HepG2 (cell line): ENCODE data around the gene TRMT6. TPM values are rescaled to one million over a fixed set of nuclear protein-coding genes. Genes with fewer than 3 reads are reported as not detected.

Experiments
- ARNTL ChIP-seq: sonication (generic); formaldehyde crosslinking; IDR thresholded peaks from 2 replicates; pipeline ENCODE4 v1.4.0; 2020; ENCODE audit warnings: mild to moderate bottlenecking, missing genetic modification reagents
- BRCA1 ChIP-seq: sonication (generic); formaldehyde crosslinking; IDR thresholded peaks from 2 replicates; pipeline ENCODE4 v1.4.0; 2020; ENCODE audit warnings: missing genetic modification reagents
- CAMTA2 ChIP-seq: sonication (generic); formaldehyde crosslinking; IDR thresholded peaks from 2 replicates; pipeline ENCODE4 v1.4.0; 2020; ENCODE audit warnings: mild to moderate bottlenecking, missing genetic modification reagents, borderline replicate concordance
- HNRNPH1 ChIP-seq: fragments of 200-400 bp; formaldehyde crosslinking; optimal IDR thresholded peaks from 2 replicates; pipeline ENCODE3; 2017; ENCODE audit warnings: mild to moderate bottlenecking, low read depth, low read length
- HNRNPK ChIP-seq: fragments of 200-400 bp; formaldehyde crosslinking; IDR thresholded peaks from 2 replicates; pipeline ENCODE4 v1.6.1; 2018; ENCODE audit warnings: low read length, low read depth, moderate library complexity, mild to moderate bottlenecking; ENCODE audit not compliant: poor library complexity, severe bottlenecking
- HNRNPLL ChIP-seq: fragments of 200-400 bp; formaldehyde crosslinking; IDR thresholded peaks from 2 replicates; pipeline ENCODE4 v1.6.1; 2017; ENCODE audit warnings: mild to moderate bottlenecking, low read depth, low read length; ENCODE audit not compliant: poor library complexity, severe bottlenecking
- KMT2B ChIP-seq: IDR thresholded peaks from 2 replicates; pipeline ENCODE4 v1.6.1; 2016; ENCODE audit warnings: missing genetic modification reagents, missing compliant biosample characterization
- MIER3 ChIP-seq: IDR thresholded peaks from 2 replicates; pipeline ENCODE4 v1.6.1; 2016; ENCODE audit warnings: missing compliant biosample characterization, borderline replicate concordance
- PREB ChIP-seq: sonication (generic); formaldehyde crosslinking; IDR thresholded peaks from 2 replicates; pipeline ENCODE4 v1.4.0; 2020; ENCODE audit warnings: missing genetic modification reagents
- RFXANK ChIP-seq: IDR thresholded peaks from 2 replicates; pipeline ENCODE4 v1.6.1; 2016
- THRA ChIP-seq: sonication (generic); formaldehyde crosslinking; IDR thresholded peaks from 2 replicates; pipeline ENCODE4 v1.4.0; 2020; ENCODE audit warnings: missing genetic modification reagents, borderline replicate concordance
- ZHX2 ChIP-seq, 2 experiments: sonication (generic) in 1 of 2; formaldehyde crosslinking in 1 of 2; IDR thresholded peaks; 2 replicates each; pipeline versions ENCODE4 v1.6.1 to v1.9.0; 2014 to 2022; ENCODE audit warnings: antibody characterized with exemption in 1 of 2, borderline replicate concordance in 1 of 2, inconsistent platforms in 1 of 2, low read depth in 1 of 2, missing genetic modification reagents in 1 of 2
- ZNF136 ChIP-seq: sonication (generic); formaldehyde crosslinking; IDR thresholded peaks from 2 replicates; pipeline ENCODE4 v1.8.1; 2022; ENCODE audit warnings: low read depth, mild to moderate bottlenecking, moderate library complexity, missing genetic modification reagents
- ZNF256 ChIP-seq: sonication (generic); formaldehyde crosslinking; conservative IDR thresholded peaks from 2 replicates; pipeline ENCODE4 v1.4.0; 2020; ENCODE audit warnings: missing genetic modification reagents
- ZNF513 ChIP-seq: sonication (generic); formaldehyde crosslinking; conservative IDR thresholded peaks from 2 replicates; pipeline ENCODE4 v1.5.0; 2020; ENCODE audit warnings: missing genetic modification reagents
- ZNF580 ChIP-seq: IDR thresholded peaks from 2 replicates; pipeline ENCODE4 v1.6.1; 2016; ENCODE audit warnings: low read depth, borderline replicate concordance
- ZNF672 ChIP-seq: sonication (generic); formaldehyde crosslinking; IDR thresholded peaks from 2 replicates; pipeline ENCODE4 v1.8.1; 2022; ENCODE audit warnings: missing genetic modification reagents
- ZNF709 ChIP-seq: sonication (generic); formaldehyde crosslinking; IDR thresholded peaks from 2 replicates; pipeline ENCODE4 v1.5.0; 2020; ENCODE audit warnings: mild to moderate bottlenecking, missing genetic modification reagents
- ZNF792 ChIP-seq: IDR thresholded peaks from 2 replicates; pipeline ENCODE4 v1.6.1; 2016
- polyA plus RNA-seq, 8 experiments: library from polyadenylated mRNA; depleted of rRNA in 3 of 8; stranded (reverse) in 7 of 8; unstranded in 1 of 8; fragments of >200 nt; fragmentation: Illumina TruSeq in 4 of 8; extraction: Trizol in 4 of 8; gene quantifications; 2 replicates each; pipeline versions ENCODE4 v1.2.1 to v1.2.3, GENCODE V29; 2011 to 2016; ENCODE audit warnings: low read depth in 4 of 8, missing spikeins in 1 of 8, mixed read lengths in 1 of 8; ENCODE audit not compliant: insufficient read depth in 1 of 8
- total RNA-seq, 5 experiments: library from RNA; depleted of rRNA; stranded (reverse); fragments of >200 nt; fragmentation: Illumina TruSeq; extraction: Trizol; gene quantifications; 2 replicates each; pipeline ENCODE4 v1.2.3, GENCODE V29; 2016; ENCODE audit warnings: low read depth in 1 of 5

The TRMT6 gene
- total and polyA plus RNA-seq, 2 of the 13 experiments (the other 11 are each of a cell fraction or from before 2014, with no cell fraction given): 10.5 to 37.8 TPM

GRCh38 chr20:5950271-5951031 is at the start of gene TRMT6, which contains the start of gene MCM8 (continued):
- TF ChIP-seq ZHX2 (IDR thresholded peaks at IDR 0.05; ENCODE audit: low read depth) (peak; percentile 70; the same call in 1 of the 2 replicates), ZHX2 (CRISPR knock-in tag; IDR thresholded peaks at IDR 0.05; ENCODE audit: borderline replicate concordance) (peak; percentile 87; the same call in 1 of the 2 replicates), CAMTA2 (CRISPR knock-in tag) (0 out of 2 replicates have a peak, but pooled peaks have one; percentile 92), PREB (CRISPR knock-in tag) (no peak), ZNF513 (CRISPR knock-in tag) (no peak), ZNF256 (CRISPR knock-in tag) (peak; percentile 81; the same call in 1 of the 2 replicates), MIER3 (CRISPR knock-in tag) (peak; percentile 99), HNRNPLL (peak; percentile 85), ARNTL (CRISPR knock-in tag) (peak; percentile 94), HNRNPH1 (no peak), ZNF136 (peak; percentile 91), ZNF672 (CRISPR knock-in tag) (no peak), ZNF580 (CRISPR knock-in tag) (peak; percentile 99; the same call in 1 of the 2 replicates), ZNF709 (CRISPR knock-in tag) (peak; percentile 89), KMT2B (CRISPR knock-in tag) (peak; percentile 99), BRCA1 (CRISPR knock-in tag) (no peak; the same call in 1 of the 2 replicates), HNRNPK (no peak), ZNF792 (CRISPR knock-in tag) (peak; percentile 98), THRA (CRISPR knock-in tag) (peak; percentile 81), RFXANK (CRISPR knock-in tag) (peak; percentile 91)
